GM18907 (cell line): Measurements from ENCODE around the gene TRIM17.

Experiments used
- ATAC-seq: cut with Tn5 transposase; IDR thresholded peaks from one replicate; pipeline ENCODE4 v1.9.1; 2021; ENCODE audit warnings: mild to moderate bottlenecking, moderate library complexity; ENCODE audit not compliant: unreplicated experiment

The TRIM17 gene

DNA sequence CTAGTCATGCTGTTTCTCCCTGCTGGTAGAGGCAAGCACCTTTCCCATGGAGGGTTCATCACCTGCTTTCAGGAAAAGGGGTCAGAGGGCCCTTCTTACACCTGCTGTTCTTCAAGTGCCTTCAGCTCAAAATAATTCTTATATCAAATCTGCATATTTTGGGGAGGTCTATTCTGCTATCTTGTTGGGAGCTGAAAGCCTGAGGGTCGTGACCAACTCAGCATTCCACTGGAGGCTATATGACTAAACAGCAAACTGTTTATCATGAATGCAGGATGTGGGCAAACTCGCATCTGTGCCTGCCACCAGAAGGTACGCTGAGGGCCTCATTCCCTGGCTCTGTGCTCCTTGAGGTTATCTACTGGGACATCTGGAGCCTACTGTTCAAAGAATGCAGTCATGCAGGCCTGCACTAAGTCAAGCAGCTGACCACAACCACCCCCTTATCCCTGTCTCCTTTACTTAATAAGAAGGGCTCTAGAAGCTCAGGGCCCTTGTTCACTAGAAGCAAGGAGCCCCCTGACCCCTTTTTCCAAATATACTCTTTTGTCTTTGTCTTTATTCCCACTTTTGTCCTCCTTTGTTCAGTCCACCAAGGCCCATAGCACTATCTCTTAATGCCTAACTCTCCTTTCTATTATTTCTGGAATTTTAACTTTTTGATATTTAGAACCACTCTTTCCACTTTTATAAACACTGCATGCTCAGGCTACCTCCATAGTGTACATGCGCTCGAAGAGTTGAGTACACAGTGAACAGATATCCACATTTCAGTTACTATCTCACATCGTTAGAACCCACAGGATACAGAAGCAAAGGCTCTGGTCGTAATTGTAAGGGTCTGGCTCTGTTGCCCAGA, 4.5 kb upstream of the TRIM17 start:
- ATAC-seq: no peak

DNA sequence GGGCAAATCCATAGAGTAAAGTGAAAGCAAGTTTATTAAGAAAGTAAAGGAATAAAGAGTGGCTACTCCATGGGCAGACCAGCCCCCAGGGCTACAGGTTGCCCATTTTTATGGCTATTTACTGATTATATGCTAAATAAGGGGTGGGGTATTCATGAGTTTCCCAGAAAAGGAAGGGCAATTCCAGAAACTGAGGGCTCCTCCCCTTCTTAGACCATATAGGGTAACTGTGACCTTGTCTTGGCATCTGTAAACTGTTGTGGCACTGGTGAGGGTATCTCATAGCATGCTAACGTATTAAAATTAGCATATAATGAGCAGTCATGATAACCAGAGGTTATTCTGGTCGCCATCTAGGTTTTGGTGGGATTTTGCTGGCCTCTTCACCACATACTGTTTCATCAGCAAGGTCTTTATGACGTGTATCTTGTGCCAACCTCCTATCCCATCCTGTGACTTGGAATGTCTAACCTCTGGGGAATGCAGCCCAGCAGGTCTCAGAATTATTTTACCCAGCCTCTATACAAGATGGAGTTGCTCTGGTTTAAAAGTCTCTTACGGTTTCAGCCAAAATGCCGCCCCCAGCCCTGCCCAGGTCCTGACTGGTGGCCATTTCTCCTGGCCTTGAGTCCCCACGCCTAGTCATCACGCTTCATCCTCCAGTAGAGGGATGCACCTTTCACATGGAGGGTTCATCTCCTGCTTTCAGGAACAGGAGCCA, 982 bp upstream of the TRIM17 start:
- no peak for ATAC-seq

DNA sequence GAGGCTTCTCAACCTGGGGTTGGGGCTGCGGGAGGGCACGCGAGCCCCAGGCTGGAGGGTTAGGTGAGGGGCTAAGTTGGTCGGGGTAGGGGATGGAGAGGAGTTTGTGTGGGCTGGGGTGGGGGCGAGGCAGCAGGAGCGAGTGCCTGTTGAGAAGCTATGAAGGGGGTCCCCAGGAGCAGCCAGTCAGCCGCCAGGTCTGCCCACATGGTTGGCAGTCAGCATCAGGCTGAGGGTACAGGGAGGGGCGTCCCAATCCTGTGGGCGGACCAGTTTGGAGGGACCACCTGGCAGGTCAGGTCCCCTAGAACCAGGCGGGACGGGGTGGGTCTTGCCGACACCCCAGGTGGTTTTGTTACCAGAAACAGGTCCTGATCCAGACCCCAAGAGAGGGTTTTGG, 400 bp upstream of the TRIM17 start:
- ATAC-seq: no peak

DNA sequence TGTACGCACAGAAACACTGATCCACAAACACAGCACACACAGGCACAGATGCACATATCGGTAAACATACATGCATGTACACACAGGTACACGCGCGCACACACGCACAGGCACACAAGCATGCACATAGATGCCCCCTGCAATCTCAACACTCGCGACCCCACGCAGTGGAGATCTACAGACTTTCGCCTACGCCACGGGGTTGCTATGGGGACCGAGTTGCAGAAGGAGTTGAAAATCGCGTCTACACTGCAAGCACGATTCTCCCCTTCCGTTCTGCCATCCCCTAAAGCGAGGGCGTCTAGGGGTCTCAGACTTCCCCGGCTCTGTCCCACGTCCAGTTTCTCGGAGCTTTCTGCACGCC, 826 bp downstream of the TRIM17 start:
- no peak for ATAC-seq

DNA sequence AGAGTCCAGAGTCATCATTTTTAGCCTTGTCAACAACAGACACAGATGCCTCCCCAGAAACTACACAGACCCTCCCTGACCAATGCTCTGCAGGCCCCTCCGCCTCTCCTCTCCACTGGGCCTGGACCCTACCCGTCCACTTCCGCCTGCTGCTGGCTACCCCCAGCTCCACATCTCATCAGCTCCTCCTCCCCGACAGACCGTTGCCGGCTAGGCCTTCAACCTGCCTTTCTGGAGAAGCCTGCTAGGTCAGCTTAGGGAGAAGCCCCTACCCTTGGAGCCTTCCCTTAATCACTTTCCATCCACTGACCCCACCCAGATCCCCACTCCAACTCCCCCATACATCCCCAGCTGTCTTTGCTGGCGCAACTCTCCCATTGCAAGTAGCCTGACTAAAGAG, 1.4 kb downstream of the TRIM17 start:
- ATAC-seq: no peak

DNA sequence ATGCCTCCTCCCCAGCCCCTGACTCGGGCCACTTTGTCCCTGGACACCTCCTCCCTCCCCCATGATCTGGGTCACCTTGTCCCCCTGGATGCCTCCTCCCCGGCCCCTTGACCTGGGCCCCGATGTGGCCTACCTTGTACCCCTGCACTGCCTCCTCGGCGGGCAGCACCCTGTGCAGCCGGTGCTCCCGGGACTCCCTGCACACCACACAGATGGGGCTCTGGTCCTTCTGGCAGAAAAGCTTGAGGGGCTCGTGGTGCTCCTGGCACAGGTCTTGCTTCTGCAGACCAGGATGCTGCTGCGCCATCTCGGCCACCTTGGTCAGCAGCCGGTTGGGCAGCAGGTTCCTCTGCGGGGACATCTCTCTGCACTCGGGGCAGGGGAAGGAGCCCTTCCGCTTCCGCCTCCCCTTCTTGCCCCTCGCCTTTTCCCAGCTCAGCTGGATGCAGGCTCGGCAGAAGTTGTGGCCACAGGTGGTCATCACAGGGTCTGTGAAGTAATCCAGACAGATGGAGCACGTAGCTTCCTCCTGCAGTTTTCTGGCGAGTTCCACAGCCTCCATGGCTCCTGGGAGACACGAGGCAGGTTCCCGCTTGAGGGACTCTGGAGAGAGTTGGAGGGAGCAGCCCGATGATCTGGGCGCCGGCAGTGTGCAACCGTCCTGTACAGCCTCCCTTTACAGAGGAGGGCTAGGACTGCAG, 2.0 kb downstream of the TRIM17 start:
- ATAC-seq: no peak

DNA sequence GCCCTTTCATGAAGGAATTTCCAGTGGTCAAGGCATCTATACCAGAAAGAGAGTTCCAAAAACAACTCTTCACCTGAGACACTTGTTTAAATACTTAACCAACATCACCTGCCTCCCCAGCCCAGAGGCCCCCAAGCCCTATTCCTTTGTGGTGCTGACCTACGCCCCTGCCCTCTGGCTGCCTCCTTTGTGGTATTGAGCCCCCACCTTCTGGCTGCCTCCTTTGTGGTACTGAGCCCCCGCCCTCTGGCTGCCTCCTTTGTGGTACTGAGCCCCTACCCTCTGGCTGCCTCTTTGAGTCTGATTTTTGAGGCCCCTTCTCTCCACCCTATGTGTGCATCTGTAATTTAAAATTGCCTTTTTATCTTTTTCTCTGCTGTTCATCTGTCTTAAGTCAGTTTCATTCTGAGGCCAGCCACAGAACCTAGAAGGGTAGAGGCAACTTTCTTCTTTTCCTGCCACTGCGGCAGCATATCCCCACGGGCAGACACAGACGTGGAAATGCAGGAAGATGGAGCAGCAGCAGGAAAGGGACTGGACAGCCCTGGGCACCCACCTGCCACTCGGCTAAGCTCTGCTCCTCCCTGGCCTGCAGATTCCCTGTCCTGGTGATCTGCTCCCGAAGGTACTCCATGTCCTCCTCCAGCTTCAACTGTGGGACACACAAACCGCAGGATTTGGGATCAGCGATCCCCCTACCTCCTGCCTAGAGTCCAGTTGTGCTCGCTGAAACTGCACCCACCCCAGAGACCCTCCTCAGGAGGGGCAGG, 3.2 kb downstream of the TRIM17 start:
- ATAC-seq: no peak

DNA sequence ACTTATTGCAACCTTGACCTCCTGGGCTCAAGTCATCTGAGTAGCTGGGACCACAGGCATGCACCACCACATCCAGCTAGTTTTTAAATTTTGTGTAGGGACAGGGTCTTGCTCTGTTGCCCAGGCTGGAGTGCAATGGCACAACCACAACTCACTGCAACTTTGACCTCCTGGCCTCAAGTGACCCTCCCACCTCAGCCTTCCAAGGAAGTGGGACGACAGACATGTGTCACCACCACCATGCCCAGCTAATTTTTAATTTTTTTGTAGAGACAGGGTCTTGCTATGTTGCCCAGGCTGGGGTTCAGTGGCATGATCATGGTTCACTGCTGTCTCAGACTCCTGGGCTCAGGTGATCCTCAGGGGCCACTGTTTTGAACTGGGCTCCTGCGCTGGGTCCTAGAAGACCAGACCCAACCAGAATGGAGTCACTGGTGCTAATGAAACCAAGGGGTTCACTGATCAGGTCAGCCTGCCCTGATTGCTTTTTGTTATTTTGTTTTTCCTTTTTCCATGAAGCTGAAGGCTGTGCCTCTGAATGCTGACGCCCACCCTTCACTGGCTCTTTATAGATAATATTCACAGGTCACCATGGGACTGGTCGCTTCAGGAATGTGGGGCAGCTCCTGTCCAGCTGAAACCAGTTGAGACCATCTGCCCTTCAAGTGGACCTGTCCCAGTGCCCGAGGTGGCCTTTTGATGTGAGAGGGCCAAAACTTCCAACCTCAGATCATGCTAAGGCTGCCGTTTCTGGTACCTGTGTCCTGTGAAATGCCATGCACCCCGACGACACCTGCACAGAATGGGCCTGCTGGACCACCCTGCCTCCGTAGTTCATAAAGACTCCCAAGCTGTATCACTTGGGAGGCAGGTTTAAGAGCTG, 4.9 kb downstream of the TRIM17 start:
- no peak for ATAC-seq

DNA sequence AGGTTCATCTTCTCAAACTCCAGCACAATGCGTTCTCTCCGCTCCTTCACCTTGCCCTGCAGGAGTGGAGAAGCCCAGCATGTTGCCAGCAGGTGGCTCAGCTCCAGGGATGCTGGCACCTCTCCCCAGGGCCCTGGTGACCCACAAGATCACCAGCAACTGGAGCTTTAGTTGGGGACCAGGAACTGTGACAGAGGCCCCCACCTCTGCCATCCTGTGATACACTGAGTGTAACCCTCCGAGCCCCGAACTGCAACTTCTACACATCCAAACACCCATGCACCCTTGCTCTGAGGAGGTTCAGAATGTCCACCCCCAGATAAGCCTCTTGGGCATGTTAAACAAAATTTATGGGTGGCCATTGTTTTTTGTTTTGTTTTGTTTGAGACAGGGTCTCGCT, 5.5 kb downstream of the TRIM17 start:
- ATAC-seq: no peak

DNA sequence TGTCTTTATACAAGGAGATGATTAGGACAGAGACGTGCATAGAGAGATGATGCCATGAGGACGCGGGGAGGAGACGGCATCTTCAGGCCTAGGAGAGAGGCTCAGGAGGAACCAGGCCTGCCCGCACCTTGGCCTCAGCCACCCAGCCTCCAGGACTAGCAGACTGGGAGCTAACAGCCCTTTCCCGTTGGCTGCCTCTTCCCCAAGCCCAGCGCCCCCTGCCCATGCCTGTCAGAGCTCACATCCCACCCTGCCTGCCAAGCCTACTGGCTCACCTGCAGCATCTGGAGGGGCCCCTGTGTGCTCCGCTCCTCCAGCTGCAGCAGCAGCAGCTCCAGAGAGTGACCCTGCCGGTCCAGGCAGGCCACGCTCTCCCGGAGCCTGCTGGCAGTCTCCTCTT, 6.0 kb downstream of the TRIM17 start:
- ATAC-seq: no peak

DNA sequence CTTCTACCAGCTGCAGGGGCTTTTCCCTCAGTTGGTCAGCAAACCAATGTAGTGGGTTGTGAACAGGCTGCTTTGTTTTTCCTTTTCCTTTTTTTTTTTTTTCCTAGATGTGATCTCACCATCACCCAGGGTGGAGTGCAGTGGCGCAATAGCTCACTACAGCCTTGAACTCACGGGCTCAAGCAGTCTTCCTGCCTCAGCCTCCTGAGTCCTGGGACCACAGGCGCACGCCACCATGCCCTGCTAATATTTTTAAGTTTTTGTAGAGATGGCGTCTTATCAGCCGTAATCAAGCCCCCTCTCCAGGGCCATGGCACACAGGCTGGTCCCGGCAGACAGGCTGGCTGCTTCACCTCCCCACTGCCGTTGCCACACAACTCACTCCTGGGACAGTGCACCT, 6.6 kb downstream of the TRIM17 start:
- no peak for ATAC-seq

DNA sequence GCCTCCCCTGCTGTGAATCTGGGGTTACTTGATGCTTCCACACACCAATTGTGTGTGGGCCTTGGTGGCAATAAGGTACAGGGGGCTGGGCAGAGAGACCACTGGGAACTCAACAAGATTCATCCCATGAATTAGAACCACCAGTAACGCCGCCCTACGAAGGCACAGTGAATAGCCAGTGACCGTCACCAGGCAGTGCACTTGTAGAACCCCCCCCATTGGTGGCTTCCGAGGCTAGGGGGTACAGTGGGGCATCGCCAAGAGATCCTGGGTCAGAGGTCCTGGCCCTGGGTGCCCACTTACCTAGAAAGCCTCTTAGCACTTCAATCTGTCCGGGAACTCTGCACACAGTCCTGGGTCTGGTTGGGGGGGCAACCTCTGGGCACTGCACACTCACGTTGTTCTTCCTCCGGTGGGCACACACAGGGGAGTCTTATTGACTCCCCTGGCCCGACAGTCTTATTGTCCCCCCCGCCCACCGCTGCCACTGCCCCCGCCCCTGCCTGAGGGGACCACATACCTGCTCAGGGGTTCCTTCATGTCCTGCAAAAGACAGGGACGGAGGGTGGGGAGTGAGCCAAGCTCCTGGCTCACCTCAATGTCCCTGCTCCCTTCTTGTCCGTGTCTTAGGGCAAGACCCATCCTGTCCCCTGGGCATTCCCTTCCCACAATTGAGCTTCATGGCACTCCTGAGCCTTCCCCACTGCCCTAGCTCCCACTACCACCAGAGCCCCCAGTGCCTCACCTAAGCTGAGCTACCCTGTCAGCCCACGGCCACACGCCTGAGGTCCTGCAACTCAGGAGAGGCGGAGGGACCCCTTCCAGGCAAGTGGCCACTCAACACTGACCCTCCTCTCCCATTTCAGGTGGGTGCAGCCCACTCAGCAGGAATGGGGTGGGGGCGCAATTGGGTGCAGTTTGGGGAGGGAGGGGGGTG, 7.5 kb downstream of the TRIM17 start:
- no peak for ATAC-seq

DNA sequence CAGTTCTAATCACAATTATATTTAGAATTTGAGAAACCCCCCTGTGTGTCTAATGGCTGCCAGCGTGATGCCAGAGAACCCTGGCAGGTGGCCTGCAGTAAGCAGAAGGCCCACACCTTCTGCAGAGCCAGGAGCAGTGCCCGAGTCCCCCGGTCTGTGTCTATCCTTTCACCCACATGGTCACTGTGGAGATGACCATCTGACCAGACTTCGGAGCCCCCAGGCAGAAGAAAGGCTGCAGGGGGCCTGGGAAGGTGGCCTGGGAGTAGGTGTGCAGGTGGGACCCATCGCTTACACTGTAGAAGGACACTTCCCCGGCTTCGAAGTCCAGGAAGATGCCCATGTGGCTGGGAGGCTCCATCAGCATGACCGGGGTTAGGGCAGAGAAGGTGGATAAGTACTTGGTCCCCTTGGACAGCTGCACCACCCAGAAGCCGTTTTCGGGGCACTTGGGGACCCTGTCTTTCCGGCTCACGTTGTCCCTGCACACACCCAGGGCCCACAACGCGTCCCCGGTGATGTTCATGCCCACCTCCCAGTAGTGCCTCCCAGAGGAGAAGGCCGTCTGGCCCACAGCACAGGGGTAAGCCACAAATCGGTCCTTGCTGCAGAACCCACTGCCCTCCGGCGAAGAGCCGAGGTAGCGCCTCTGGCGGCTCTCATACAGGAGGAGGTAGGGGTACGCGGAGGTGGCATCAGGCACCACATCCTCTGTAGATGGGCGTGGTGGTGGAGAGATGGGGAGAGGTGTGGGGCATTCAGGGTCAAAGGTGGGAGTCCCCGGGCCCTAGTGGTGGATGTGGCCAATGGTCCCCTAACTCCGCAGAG, 8.4 kb downstream of the TRIM17 start:
- no peak for ATAC-seq

DNA sequence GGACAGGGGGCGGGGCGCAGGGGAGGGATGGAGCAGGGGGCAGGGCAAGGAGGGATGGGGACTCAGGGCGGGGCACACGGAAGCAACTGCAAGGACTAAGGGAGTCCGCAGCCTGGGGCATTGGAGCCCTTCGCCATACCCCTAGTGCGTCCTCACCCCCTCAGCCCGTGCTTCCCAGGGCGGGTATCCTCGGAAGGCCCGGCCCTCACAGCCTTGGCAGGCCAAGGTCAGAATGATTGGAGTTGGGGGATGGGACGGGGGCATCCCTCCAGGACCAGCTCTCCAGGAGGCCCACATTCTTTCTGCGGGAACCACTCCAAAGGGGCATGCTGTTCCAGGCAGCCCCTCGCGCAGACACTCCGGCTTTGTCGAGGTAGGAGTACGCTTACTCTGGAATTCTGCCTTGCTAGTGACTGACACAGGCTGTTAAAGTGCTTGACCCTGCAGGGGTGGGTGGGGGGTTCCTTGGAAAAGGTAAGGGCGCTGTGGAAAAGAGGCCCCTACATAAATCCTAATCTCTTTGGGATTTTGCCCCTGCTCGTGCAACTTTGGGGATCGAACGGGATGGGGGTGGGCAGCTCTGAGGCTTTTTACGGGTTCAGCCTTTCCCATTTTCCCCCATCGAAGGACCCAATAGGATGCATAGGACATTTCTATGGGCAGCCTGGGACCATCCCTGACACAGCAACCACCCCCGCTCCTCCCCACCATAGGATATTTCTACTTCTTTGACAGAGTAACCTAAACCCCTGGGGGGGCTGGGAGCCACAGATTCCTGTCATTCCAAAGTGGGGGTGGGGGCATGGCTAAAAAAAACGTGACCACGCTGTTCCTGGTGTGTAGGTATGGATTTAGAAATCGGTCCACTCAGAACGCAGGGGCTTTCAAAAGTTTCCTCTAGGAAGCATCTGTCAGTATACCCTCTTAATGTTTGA, 9.3 kb downstream of the TRIM17 start:
- ATAC-seq: no peak

DNA sequence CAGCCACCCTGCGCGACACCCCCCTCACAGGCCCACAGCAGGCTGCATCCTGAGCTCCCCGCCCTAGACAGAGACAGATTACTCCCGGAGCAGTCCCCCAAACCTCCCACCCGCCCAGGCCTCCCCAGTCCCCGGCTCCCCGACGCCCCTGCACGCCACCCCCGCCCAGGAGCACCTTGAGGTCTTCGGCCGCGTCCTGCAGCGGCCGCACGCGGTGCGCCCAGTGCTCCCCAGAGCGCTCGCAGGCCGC, 10.8 kb downstream of the TRIM17 start:
- no peak for ATAC-seq

DNA sequence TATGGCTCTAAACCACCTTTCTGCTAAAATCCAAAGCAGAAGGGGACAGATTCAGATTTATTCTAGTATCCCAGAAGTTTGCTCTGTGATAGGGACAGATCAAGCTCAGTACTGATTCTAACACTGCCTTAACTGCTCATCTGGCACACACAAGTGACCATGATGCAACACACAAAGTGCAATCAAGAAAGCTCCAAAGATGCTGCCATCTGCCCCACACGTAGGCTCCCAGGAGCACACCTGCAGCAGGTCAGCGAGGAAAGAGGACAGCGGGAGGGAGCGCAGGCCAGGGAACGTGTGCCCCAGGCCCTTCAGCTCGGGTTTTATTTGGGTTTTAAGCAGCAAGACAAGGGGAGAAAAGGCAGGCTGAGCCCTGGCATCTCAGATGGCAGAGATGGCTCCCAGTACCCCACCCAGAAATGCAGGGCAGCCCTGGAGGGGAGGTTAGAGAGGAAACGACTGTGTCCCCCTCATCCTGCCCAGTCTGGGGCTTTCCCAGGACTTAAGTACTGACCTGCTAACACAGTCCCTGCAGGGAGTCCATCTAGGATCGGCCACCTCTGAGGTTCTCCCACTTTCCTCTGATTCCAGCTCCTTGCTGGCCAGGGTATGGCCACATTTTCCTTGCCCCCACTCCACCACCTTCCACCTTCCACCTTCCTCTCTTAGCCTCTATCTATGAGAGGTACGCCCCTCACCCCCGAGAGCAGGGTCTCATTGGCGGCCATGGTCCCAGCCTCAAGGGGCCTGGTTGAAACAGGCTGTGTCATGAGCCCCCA, 11.3 kb downstream of the TRIM17 start:
- no peak for ATAC-seq
